ENCODE measurements around the gene MSRB1.

MSRB1 gene

DNA sequence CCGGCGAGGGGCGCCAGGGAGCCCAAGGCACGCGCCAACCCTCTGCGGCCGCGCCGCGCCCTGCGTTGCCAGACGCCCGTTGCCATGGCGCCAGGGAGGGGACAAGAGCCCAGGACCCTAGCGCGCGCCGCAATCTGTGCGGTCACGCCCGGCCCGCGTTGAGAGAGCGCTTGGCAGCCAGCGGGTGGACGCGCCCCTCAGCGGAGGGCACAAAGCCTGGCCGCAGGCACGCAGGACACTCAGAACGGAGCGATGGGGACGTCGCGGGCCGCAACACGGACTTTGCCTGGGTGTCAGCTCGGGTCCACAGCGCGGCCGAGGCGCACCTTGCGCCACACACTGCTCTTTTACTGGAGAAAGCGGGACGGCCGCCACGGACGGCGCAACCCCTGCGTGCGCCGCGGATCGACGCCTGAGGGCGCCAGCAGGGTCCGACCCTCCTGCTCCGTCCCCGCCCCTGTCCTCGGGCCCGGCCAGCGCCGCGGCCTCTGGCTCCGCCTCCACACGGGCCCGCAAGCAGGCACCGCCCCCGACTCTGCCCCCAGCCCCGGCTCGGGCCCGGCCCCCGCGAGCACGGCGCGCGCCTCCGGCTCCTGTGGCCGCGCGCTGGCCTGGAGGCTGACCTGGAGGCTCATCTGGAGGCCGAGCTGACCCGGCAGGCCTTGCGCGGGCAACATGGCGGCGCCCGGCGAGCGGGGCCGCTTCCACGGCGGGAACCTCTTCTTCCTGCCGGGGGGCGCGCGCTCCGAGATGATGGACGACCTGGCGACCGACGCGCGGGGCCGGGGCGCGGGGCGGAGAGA is 40.7 kb upstream of the MSRB1 start, which contains the start of gene GFER:
GFER (plus strand) TSS at position 650 of the 803 bp plus-strand sequence; CDS start at position 676, 26 bp downstream.
- peaks cover 61% of the 10 kb centered on the region for H3K27me3 Mint-ChIP-seq (ENCODE audit: low read depth)
- peak within 1 kb of the TSS; percentile 87 to 88 (median 87) for H3K4me3 Mint-ChIP-seq
- H3K27ac Mint-ChIP-seq: peak within 1 kb of the TSS; percentile 46 to 88 (median 57)
- peaks cover 29% of the 10 kb centered on the region for H3K4me1 Mint-ChIP-seq
- H3K9me3 Mint-ChIP-seq: no peaks in the 10 kb centered on the region
- TF ChIP-seq, protein P1, sequence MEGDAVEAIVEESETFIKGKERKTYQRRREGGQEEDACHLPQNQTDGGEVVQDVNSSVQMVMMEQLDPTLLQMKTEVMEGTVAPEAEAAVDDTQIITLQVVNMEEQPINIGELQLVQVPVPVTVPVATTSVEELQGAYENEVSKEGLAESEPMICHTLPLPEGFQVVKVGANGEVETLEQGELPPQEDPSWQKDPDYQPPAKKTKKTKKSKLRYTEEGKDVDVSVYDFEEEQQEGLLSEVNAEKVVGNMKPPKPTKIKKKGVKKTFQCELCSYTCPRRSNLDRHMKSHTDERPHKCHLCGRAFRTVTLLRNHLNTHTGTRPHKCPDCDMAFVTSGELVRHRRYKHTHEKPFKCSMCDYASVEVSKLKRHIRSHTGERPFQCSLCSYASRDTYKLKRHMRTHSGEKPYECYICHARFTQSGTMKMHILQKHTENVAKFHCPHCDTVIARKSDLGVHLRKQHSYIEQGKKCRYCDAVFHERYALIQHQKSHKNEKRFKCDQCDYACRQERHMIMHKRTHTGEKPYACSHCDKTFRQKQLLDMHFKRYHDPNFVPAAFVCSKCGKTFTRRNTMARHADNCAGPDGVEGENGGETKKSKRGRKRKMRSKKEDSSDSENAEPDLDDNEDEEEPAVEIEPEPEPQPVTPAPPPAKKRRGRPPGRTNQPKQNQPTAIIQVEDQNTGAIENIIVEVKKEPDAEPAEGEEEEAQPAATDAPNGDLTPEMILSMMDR (IDR thresholded peaks at IDR 0.05; ENCODE audit: unreplicated experiment in 3 of 3): peak; percentile 26 to 57 (median 44)
- peaks cover 12% of the 10 kb centered on the region for H3K36me3 Mint-ChIP-seq (ENCODE audit: low read depth)

GRCh38 chr16:1982991-1983543 is 40.1 kb upstream of the MSRB1 start:
- Mint-ChIP-seq H3K4me1 (peaks cover 25% of the 10 kb centered on the region), H3K27ac (peak overlapping the region; percentile 24 to 76 (median 46)), H3K27me3 (ENCODE audit: low read depth) (peaks cover 60% of the 10 kb centered on the region), H3K36me3 (ENCODE audit: low read depth) (peaks cover 8% of the 10 kb centered on the region), H3K9me3 (no peaks in the 10 kb centered on the region), H3K4me3 (peak overlapping the region; percentile 80 to 88 (median 84))
- TF ChIP-seq, protein P1 (IDR thresholded peaks at IDR 0.05; ENCODE audit: unreplicated experiment in 3 of 3): no peak

DNA sequence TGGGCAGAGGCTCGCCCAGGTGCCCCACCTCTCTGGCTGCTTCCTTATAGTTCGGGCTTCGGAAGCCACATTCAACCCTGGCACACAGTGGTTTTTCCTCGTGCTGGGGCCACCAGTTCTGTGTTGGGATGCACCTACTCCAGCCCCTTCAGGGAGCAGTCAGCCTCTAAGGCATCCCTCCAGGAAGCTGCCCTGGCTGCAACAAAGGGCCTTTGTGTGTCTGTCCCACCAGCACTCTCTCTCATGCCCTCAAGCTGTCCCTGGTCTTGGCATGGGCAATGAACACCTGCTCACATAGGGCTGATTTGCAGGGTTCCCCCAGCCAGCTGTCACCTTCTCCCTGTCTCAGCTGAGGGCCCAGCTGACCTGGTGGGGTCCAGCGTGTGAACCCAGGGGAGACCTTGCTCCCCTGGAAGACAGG is 39.0 kb upstream of the MSRB1 start:
- TF ChIP-seq, protein P1 (IDR thresholded peaks at IDR 0.05; ENCODE audit: unreplicated experiment in 3 of 3): no peak
- Mint-ChIP-seq H3K27ac (no peak overlapping the region), H3K4me3 (peak overlapping the region in 1 of 3 experiments; percentile 84), H3K4me1 (peaks cover 25% of the 10 kb centered on the region), H3K9me3 (no peaks in the 10 kb centered on the region), H3K36me3 (ENCODE audit: low read depth) (peaks cover 11% of the 10 kb centered on the region), H3K27me3 (ENCODE audit: low read depth) (peaks cover 55% of the 10 kb centered on the region)

GRCh38 chr16:1981398-1981836 is 38.4 kb upstream of the MSRB1 start, which contains the start of gene NOXO1:
TSS of gene NOXO1 (minus strand) at chr16:1981469. CDS start at chr16:1981179, 290 bp downstream.
- TF ChIP-seq, protein P1 (IDR thresholded peaks at IDR 0.05; ENCODE audit: unreplicated experiment in 3 of 3): no peak
- H3K36me3 Mint-ChIP-seq (ENCODE audit: low read depth): peaks cover 5% of the 10 kb centered on the region
- peaks cover 51% of the 10 kb centered on the region for H3K27me3 Mint-ChIP-seq (ENCODE audit: low read depth)
- H3K4me3 Mint-ChIP-seq: peak within 1 kb of the TSS; percentile 57 to 84 (median 62)
- peaks cover 25% of the 10 kb centered on the region for H3K4me1 Mint-ChIP-seq
- no peaks in the 10 kb centered on the region for H3K9me3 Mint-ChIP-seq
- no peak within 1 kb of the TSS for H3K27ac Mint-ChIP-seq

DNA sequence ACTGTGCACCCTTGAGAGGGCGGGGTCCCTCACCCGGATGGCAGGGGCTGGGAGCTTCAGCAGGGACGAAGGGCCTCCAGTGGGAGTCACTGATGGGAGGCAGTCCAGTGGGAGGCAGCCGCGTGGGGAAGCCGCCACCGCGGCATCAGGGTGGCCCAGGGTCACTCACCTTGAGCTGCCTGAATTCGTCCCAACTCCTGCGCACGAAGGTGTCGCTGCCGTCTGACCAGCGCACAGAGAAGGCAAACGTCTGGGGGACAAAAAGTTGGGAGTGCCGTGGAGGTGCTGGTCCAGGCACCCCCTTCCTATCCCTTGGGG is 37.7 kb upstream of the MSRB1 start:
- Mint-ChIP-seq H3K27ac (no peak overlapping the region), H3K36me3 (ENCODE audit: low read depth) (peaks cover 3% of the 10 kb centered on the region), H3K27me3 (ENCODE audit: low read depth) (peaks cover 51% of the 10 kb centered on the region), H3K9me3 (no peaks in the 10 kb centered on the region), H3K4me3 (peak overlapping the region in 1 of 3 experiments; percentile 20), H3K4me1 (peaks cover 25% of the 10 kb centered on the region)
- TF ChIP-seq, protein P1 (IDR thresholded peaks at IDR 0.05; ENCODE audit: unreplicated experiment in 3 of 3): no peak

Measured in nephron (organoid).